ENCODE measurements around the gene NKD2. TPM values are rescaled to one million over a fixed set of nuclear protein-coding genes. Genes with fewer than 3 reads are reported as not detected.

The NKD2 gene
- total and polyA plus RNA-seq, 2 experiments from 2014 or later, result 9.0 to 11.9 TPM

DNA sequence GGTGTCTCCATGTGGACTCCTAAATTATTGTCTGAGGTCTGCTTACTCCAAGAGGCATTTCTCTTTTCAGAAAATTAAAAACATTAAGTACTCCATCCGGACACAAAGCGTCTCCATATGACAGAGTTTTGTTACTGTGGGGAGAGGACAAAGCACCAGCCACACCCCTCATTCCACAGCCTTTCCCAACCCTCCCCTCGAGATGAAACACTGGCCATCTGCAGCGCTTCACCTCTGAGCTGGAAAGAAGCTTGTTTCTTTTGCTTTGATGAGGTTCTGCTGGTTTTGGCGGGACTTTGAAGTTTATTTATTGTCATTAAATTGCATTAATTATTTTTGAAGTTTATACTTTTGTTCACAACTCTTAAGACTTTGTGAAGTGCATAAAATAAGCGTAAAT lies 27.6 kb upstream of the NKD2 start:
- Histone ChIP-seq H3K27me3 (ENCODE audit: insufficient read depth) (no peaks in the 10 kb centered on the region), H3K79me2 (replicated peaks; ENCODE audit: insufficient read depth) (no peaks in the 10 kb centered on the region), H3K27ac (ENCODE audit: low read depth) (no peak overlapping the region), H3K4me1 (ENCODE audit: insufficient read depth) (no peaks in the 10 kb centered on the region), H3K4me3 (no peak overlapping the region), H4K20me1 (replicated peaks; ENCODE audit: insufficient read depth) (no peaks in the 10 kb centered on the region), H3K9me2 (ENCODE audit: insufficient read depth) (no peaks in the 10 kb centered on the region), H3K4me2 (no peak overlapping the region), H2AFZ (no peak overlapping the region), H3K36me3 (ENCODE audit: insufficient read depth) (no peaks in the 10 kb centered on the region), H3F3A (replicated peaks; ENCODE audit: low read depth) (no peaks in the 10 kb centered on the region)
- Mint-ChIP-seq H3K9me3 (peaks cover 15% of the 10 kb centered on the region), H3K4me1 (peaks cover 5% of the 10 kb centered on the region; the same call in 2 of the 3 replicates), H3K36me3 (ENCODE audit: low read depth) (no peaks in the 10 kb centered on the region), H3K27ac (no peak overlapping the region), H3K27me3 (ENCODE audit: insufficient read depth, low read depth, poor library complexity) (peaks cover 15% of the 10 kb centered on the region), H3K4me3 (no peak overlapping the region)
- ATAC-seq, result no peak
- TF ChIP-seq, protein P1, sequence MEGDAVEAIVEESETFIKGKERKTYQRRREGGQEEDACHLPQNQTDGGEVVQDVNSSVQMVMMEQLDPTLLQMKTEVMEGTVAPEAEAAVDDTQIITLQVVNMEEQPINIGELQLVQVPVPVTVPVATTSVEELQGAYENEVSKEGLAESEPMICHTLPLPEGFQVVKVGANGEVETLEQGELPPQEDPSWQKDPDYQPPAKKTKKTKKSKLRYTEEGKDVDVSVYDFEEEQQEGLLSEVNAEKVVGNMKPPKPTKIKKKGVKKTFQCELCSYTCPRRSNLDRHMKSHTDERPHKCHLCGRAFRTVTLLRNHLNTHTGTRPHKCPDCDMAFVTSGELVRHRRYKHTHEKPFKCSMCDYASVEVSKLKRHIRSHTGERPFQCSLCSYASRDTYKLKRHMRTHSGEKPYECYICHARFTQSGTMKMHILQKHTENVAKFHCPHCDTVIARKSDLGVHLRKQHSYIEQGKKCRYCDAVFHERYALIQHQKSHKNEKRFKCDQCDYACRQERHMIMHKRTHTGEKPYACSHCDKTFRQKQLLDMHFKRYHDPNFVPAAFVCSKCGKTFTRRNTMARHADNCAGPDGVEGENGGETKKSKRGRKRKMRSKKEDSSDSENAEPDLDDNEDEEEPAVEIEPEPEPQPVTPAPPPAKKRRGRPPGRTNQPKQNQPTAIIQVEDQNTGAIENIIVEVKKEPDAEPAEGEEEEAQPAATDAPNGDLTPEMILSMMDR (conservative IDR thresholded peaks at IDR 0.05; ENCODE audit: low read depth in 2 of 2), result no peak
- no peak for TF ChIP-seq NANOG (IDR thresholded peaks at IDR 0.05; ENCODE audit: borderline replicate concordance)
- no peak for TF ChIP-seq POLR2AphosphoS5 (IDR thresholded peaks at IDR 0.05; ENCODE audit: low read depth)
- no peak for DNase-seq (ENCODE audit: low spot score)

GRCh38 chr5:981456-981855 lies 27.1 kb upstream of the NKD2 start:
- Histone ChIP-seq H4K20me1 (replicated peaks; ENCODE audit: insufficient read depth) (no peaks in the 10 kb centered on the region), H3K4me1 (ENCODE audit: insufficient read depth) (no peaks in the 10 kb centered on the region), H3K4me3 (no peak overlapping the region), H3K9me2 (ENCODE audit: insufficient read depth) (no peaks in the 10 kb centered on the region), H3F3A (replicated peaks; ENCODE audit: low read depth) (no peaks in the 10 kb centered on the region), H3K27me3 (ENCODE audit: insufficient read depth) (no peaks in the 10 kb centered on the region), H3K79me2 (replicated peaks; ENCODE audit: insufficient read depth) (no peaks in the 10 kb centered on the region), H3K4me2 (no peak overlapping the region), H3K36me3 (ENCODE audit: insufficient read depth) (no peaks in the 10 kb centered on the region), H2AFZ (no peak overlapping the region), H3K27ac (ENCODE audit: low read depth) (no peak overlapping the region)
- ATAC-seq (peak; percentile 57), DNase-seq (ENCODE audit: low spot score) (peak; percentile 41)
- TF ChIP-seq ZNF331 (CRISPR knock-in tag; IDR thresholded peaks at IDR 0.05; ENCODE audit: low read depth) (no peak), EZH2 (IDR thresholded peaks at IDR 0.05; ENCODE audit: low read depth, unreplicated experiment) (no peak), ZNF114 (CRISPR knock-in tag; IDR thresholded peaks at IDR 0.05) (no peak), CREB1 (CRISPR knock-in tag; IDR thresholded peaks at IDR 0.05; ENCODE audit: low read depth) (no peak), JUNB (IDR thresholded peaks at IDR 0.05; ENCODE audit: unreplicated experiment) (no peak)
- TF ChIP-seq, protein P1 (conservative IDR thresholded peaks at IDR 0.05; ENCODE audit: low read depth in 2 of 2), result peak in 1 of 2 experiments; percentile 20; a peak in 1 of 4 replicates
- H3K27me3 Mint-ChIP-seq (ENCODE audit: insufficient read depth, low read depth, poor library complexity), result peaks cover 15% of the 10 kb centered on the region
- H3K27ac Mint-ChIP-seq, result no peak overlapping the region
- no peak overlapping the region for H3K4me3 Mint-ChIP-seq
- peaks cover 5% of the 10 kb centered on the region; the same call in 2 of the 3 replicates for H3K4me1 Mint-ChIP-seq
- peaks cover 20% of the 10 kb centered on the region for H3K9me3 Mint-ChIP-seq
- no peaks in the 10 kb centered on the region for H3K36me3 Mint-ChIP-seq (ENCODE audit: low read depth)

All from GM23338 (cell line).